GM21717 (cell line): ENCODE results near the gene ASXL2.
"Not testable (repeated sequence)": the region's sequence is repeated elsewhere in the genome, so short reads cannot be mapped to it uniquely, and the experiment has no call there.

Experiments
- ATAC-seq: cut with Tn5 transposase; IDR thresholded peaks from one replicate; pipeline ENCODE4 v1.9.1; 2021; ENCODE audit warnings: mild to moderate bottlenecking, moderate library complexity; ENCODE audit not compliant: unreplicated experiment

Gene ASXL2

DNA sequence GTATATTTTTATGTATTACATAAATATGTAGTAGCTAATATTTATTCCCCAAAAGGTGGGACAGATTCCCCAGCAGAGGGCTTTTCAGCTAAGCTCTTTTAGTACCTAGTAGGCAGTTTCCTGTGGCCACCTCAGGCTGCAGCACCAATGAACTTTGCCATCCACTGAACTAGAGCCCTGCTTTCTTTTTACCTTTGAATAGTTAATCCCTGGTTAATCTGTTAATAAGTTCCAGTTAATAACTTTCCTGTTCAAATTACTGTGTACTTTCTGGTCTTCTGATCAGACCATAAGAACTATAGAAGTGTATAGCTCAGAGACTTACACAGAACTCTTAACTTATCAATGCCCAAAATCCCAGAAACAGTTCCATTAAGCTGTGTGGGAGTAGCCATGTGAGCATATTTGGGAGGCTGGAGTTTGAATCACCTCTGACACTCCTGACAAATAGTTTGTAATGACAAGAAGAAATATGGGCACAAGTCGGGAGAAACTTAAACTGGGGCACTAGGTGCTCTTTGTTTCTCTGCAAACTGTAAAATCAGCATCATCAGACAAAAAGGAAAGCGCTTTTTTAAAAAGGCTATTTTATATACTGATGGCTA is 40.0 kb downstream of the ASXL2 start:
- no peak for ATAC-seq

DNA sequence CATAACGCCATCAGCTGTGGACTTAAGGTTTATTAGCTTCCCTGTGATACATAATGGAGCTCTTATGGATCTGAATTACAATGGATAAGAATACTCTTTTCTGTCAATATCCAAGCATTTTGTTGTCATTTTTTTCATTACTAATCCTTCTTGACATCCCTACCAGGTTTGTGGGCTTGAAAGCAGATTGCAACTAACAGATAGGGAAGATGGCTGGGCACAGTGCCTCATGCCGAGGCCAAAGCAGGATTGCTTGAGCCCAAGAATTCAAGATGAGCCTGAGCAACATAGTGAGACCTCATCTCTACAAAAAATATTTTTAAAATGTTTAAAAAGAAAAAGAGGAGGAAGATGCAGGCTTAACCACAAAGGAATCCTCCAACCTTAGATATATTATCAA is 42.4 kb downstream of the ASXL2 start:
- no peak for ATAC-seq

DNA sequence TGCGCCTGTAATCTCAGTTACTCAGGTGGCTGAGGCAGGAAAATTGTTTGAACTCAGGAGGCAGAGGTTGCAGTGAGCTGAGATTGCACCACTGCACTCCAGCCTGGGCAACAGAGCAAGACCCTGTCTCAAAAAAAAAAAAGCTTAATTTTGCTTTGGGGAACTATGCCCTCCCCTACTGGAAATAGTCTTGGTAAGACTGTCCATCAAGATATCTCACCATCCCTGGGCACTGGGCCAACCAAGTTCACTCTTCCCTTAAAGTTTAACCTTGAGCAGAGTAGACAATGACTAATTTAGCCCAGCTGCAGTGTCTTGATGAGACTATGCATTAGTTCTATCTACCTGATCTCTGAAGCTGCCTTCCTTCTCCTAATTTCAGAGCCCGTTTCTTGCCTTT is 44.7 kb downstream of the ASXL2 start:
- no peak for ATAC-seq

DNA sequence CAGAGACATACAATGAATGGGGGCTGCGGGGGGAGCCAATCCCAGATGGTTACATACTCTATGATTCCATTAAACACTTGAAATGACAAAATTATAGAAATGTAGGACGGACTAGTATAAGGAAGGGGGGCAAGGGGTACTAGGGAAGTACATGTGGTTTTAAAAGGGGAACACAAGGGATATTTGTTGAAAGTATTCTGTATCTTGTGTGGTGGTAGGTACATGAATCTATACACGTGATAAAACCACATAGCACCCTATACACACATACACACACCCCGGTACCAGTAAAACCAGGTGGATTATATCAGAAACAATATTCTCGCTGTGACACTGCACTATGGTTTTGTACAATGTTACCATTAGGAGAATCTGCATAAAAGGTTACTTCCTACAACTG is 45.4 kb downstream of the ASXL2 start:
- ATAC-seq = no peak

DNA sequence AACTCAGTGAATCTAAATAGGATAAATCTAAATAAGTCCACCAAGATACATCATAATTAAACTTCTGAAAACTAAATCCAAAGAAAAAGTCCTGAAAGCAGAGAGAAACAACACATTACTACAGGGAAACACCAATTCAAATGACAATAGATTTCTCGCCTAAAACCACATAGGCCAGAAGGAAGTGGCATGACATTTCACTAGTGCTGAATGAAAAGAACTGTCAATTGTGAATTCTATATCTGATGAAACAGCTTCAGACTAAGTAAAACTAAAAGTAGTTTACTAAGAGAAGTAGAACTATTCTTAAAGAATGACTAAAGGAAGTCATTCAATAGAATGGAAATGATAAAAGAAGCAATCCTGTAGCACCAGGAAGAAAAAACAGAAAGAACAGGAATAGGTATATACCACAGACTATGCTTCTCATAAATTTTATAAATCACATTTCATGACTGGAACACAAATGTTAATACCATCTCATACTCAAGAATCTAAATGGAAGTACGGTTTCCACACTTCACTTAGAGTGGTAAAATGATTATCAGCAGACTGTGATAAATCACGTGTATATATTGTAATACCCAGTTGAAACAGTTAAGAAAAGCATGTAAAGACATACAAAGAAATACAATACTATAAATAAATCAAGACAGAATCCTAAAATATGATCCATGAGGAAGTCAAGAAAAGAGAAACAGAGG is 46.4 kb downstream of the ASXL2 start:
- no peak for ATAC-seq

DNA sequence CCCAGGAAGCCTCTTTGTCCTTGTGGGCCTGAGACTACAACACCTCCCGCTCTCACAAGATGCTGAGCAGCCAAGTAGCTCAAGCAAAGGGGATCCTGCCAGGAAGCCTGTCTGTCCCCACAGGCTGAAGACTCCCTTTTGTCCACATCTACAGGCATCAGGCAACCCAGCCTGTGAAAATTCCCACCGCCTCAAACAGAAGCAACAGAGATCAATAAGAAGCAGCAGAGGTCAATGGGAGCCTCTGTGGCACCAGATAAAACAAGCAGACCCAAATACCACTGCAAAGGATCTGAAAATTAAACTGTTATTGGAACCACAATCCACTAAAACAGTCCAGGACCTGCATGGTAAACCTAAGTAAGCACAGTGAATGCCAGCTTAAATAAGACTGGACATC is 48.5 kb downstream of the ASXL2 start:
- no peak for ATAC-seq

DNA sequence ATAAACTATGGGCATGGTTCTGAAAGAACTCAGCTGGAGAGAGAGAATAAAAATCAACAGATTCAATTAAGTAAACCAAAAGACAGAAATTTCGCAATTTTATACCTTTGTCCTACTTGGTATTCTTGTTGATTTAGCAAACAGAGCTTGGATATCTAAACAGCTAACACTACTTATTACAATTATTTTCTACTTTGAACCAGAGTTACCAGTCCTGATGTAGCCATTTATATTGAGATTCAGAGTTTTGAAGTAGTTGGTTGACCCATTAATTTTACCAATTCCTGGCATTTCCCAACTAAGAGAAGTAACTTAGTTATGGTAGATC is 48.9 kb downstream of the ASXL2 start:
- no peak for ATAC-seq

DNA sequence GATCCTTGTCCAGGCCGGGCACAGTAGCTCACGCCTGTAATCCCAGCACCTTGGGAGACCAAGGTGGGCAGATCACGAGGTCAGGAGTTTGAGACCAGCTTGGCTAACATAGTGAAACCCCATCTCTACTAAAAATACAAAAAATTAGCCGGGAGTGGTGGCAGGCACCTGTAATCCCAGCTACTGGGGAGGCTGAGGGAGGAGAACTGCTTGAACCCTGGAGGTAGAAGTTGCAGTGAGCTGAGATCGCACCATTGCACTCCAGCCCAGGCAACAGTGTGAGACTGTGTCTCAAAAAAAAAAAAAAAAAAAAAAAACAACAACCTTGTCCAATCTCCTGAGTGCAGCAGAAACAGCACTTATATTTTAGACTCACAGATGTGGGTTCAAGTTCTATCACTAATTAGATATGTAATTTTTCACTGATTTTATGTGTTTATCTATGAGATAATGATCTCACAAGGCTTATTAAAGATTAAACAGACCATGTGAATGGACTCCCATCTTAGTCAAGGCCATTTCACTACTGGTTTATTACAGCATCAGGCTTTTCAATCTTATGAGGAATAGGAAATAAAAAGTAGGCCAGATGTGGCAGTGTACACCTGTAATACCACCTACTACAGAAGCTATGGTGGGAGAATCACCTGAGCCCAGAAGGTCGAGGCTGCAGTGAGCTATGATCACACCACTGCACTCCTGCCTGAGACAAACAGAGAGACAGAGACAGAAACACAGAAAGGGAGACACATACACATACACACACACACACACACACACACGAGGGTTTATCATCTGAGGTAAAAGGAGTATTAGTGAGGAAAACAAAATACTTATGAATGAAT is 49.5 kb downstream of the ASXL2 start:
- not testable (repeated sequence) for ATAC-seq

DNA sequence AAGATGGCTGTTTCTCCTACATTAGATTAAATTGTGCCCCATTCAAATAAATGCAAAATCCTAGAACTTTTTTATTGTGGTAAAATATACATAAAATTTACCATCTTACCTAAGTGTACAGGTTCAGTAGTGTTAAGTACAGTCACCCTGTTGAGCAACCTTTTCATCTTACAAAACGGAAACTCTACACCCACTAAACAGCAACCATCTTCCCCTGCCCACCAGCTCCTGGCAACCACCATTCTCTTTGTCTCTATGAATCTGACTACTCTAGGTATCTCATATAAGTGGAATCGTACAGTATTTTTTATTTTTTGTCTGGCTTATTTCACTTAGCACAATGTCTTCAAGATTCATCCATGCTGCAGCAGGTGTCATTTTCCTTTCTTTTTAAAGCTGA is 53.0 kb downstream of the ASXL2 start:
- ATAC-seq = no peak

DNA sequence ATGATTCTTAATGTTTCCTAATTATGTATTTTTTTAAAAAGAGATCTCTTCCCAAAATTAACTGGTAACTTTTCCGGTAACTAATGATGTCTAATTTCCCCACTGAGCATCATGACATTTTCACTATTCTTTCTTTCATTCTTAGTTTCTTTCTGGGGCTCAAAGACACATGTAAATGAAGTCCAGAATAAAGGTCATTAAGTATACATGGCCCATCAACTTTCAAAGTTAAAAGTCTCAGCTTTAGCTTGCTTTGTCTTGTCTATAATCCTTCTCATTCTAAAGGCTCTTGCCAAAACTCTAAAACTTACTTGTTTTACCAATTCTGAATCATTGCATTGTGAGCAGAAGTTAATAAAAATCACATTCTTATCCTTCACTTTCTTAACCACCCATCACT is 53.6 kb downstream of the ASXL2 start:
- ATAC-seq = no peak

DNA sequence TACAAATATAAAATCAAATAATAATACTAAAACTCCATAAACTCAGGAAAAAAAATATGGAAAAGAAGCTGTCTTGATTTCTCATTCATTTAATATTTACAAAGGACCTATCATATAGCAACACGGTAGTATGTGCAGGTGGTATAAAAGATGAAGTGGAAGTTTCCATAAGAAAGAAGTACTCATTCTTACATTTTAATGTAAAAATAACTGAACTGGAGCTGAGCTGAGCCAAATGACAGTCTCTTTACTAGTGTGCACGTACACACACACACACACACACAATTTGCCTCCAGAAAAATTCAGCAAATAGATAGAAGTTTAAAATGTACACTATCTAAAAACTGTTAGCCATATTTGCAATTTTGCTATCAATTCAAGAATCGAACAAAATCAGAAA is 54.1 kb downstream of the ASXL2 start:
- ATAC-seq = no peak

DNA sequence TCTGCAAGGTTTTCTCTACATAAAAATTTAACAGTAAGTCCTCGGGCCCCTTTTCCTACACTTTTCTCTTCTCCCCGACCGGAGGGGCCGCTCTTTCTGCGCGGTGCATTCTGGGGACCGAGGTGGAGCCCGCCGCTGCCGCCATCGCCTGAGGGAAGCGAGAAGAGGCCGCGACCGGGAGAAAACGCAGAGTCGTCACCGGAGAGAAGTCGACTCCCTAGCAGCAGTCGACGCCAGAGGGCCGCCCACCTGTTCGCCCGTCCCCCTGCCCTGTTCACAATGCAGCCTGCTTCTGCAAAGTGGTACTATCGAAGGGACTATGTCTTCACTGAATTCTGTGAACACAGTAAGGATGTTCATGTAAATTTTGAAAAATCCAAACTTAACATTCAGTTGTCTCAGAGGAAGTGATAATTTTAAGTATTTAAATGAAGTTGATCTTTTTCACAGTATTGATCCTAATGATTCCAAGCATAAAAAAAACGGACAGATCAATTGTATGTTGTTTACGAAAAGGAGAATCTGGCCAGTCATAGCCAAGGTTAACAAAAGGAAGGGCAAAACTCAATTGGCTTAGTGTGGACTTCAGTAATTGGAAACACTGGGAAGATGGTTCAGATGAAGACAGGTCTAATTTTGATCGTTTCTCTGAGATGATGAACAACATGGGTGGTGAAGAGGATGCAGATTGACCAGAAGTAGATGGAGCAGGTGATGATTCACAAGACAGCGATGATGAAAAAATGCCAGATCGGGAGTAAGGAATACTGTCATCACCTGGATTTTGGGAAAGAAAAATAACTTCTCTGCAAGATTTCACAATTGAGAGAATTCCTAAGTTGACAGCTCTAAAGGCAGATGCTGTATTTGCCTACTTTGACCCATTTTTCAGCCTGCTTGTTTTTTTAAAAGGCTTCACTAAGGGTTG is 55.8 kb downstream of the ASXL2 start:
- no peak for ATAC-seq

DNA sequence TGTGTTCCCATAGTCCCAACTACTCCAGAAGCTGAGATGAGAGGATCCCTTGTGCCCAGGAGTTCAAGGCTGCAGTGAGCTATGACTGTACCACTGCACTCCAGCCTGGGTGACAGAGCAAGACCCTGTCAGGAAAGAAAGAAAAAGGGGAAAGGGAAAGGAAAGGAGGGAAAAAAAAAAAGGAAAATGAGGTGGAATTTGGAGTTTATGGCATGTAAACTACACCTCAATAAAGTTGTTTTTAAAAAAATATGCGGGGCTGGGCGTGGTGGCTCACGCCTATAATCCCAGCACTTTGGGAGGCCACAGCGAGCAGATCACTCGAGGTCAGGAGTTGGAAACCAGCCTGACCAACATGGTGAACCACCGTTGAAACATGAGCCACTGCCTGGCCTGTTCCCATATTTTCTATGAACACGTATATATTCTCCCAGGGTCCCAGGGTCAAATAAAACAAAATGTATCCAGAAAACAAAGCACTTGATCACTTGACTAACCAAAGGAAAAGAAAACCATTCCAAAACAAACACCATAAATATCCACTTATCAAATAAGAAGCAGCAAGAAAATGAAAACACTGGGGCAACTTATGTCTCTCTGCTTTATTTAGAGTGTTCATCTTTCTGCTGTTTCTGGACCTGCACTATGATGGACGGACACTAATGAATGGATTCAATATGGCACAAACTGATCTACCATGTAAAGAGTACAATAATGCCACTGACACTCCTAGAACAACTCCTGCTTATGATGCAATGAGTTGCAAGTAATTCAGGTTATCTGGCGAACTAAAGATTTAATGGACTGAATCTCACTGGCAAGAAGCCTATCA is 56.8 kb downstream of the ASXL2 start:
- no peak for ATAC-seq

DNA sequence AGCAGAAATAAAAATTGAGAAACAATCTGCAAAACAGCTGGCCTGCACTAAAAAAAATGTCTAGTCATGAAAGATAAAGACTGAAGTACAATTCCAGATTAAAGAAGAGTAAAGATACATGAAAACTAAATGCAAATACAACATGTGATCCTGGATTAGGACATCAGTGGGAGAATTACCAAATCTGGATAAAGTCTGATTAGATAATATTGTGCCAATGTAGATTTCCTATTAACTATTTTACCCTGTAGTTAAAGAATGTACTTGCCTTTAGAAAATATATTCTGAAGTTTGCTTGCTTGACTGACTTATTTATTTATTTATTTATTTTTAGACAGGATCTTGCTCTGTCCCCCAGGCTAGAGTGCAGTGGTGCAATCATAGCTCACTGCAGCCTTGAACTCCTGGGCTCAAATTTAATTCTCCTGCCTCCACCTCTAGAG is 58.7 kb downstream of the ASXL2 start:
- ATAC-seq = no peak

DNA sequence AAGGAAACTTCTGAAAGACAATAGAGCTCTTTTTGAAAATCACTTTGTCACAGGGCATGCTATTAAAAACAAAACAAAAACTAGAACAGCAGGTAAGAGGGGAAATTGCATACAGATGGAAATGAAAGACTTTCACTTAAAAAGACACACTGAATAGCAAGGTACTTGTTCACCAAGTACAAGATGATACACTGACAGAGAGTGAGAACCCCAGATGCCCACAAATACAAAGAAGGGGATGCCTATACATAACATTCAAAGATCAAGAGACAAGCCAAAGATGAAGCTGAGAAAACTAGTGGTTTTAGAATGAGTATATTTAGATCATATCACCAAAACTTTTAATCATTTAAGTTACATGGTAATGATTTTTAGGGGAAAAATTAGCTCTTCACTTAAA is 60.7 kb downstream of the ASXL2 start:
- ATAC-seq = peak; percentile 70

DNA sequence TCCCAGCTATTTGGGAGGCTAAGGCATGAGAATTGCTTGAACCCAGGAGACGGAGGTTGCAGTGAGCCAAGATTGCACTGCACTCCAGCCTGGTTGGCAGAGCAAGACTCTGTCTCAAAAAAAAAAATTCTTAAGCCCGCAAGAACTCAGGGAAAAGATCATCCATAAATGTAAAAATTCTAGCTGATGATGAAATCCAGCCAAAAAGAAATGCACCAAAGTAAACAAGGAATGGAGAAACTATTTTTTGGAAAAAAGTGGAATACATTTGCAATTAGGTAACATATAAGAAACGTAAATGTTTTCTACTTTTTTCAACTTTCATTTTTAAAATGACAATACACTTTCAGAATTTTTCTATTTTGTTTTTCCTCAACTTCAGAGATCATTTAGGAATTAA is 61.3 kb downstream of the ASXL2 start:
- no peak for ATAC-seq

DNA sequence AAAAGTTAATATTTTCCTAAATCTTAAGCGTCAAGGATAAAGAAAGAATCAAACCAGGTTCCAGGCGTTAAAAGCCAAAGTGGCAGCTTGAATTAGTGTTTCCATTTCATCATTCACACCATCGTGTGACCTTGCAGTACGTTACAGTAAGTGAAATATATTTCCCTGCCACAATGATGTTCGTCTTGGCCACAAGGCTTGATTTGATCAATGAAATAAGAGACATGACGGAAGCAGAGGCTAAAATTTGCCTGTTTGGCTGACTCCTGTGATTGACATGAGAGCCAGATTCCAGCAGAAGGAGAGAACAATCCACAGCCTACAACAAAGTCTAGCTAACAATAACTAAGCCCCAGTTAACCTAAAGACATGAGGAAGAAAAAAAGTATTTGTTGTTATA is 62.0 kb downstream of the ASXL2 start:
- ATAC-seq = no peak

DNA sequence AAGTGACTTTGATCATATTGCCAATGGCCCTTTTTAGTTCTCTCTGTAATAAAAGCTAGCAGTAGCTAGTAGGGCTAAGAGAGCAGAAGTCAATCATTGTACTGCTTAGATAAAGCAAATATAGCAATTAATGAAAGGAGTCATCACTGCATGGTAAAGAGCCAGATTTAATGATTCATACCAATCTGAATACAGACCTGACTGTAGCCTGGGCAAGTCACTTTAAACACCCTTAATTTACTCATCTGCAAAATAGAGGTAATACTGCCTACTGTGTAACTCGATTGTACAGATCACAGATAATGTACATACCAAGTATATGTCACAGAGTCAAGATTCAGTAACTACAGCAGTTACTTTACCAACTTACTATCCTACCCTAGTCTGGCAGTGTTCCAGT is 63.6 kb downstream of the ASXL2 start:
- no peak for ATAC-seq

DNA sequence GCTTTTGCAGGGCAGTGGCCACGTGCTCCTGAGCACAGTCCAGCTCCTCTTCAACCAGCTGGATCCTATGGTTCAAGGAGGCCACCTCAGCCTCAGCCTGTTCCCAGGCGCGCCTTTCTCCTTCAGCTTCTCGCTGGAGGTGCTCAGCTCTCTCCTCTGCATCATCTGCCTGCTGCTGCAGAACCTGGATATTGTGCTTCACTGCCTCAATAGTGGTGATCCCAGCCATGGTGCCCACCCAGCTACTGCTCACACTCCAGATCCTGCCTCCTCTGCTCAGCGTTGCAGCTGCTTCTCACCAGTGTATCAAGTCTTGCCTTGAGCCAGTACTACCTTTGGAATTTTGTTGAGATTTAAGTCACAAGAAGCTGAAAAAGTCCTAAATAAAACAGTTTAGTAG is 67.9 kb downstream of the ASXL2 start:
- no peak for ATAC-seq

DNA sequence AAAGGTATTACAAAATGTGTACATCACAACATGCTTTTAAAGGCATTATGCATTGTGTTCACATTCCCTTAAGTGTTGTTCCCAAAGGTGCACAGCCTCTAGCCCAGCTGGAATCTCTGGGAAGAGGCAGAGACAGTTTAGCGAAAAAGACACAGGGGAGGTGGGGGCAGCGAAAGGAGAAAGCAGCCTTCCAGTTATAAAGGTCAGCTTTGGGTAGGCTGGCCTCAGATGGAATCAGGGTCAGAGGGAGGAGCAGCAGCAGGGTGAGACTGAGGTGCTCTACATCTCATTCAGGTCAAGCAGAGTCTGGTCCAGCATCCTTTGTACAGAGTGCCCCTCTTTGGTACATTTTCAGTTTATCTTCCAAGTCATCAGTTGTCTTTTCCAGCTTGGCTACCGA is 68.6 kb downstream of the ASXL2 start:
- ATAC-seq = no peak
